DOHH2 (cell line): Measurements from ENCODE around the gene SLC8B1.

Experiments
- CTCF ChIP-seq: fragments of 200-600 bp; sonication (generic); IDR thresholded peaks from one replicate; pipeline ENCODE4 v1.5.1; 2014; ENCODE audit warnings: antibody characterized with exemption, mild to moderate bottlenecking, low read depth, low read length; ENCODE audit not compliant: poor library complexity, severe bottlenecking
- EZH2phosphoT487 ChIP-seq: fragments of 200-600 bp; sonication (generic); IDR thresholded peaks from 2 replicates; pipeline ENCODE4 v1.6.1; 2017; ENCODE audit warnings: borderline replicate concordance, mild to moderate bottlenecking, antibody characterized with exemption, low read length, moderate library complexity, mixed read lengths

- TF ChIP-seq CTCF (no peak), EZH2phosphoT487 (no peak)
These were observed 66.3 kb downstream of the SLC8B1 start for GRCh38 chr12:113268621-113269020.
